Loucy (cell line): ENCODE measurements around the gene ZMIZ2.

Experiments used
- H2AFZ ChIP-seq: fragments of 200-600 bp; sonication (generic); 2 replicates; pipeline ENCODE4 v1.6.0; 2016; ENCODE audit warnings: antibody characterized with exemption, mild to moderate bottlenecking, low read length, moderate library complexity
- H3F3A ChIP-seq: fragments of 200-600 bp; 2 replicates; pipeline ENCODE4 v1.6.0; 2016; ENCODE audit warnings: antibody characterized with exemption, low read depth, mild to moderate bottlenecking
- H3K27me3 ChIP-seq: fragments of 200-600 bp; sonication (generic); 2 replicates; pipeline ENCODE4 v1.6.1; 2014; ENCODE audit warnings: low read length, mild to moderate bottlenecking; ENCODE audit not compliant: insufficient read depth, poor library complexity, severe bottlenecking
- H3K36me3 ChIP-seq: fragments of 200-600 bp; sonication (generic); 2 replicates; pipeline ENCODE4 v1.6.1; 2016; ENCODE audit warnings: low read length; ENCODE audit not compliant: insufficient read depth
- H3K4me1 ChIP-seq: fragments of 200-600 bp; sonication (generic); 2 replicates; pipeline ENCODE4 v1.5.1; 2014; ENCODE audit warnings: low read length, mild to moderate bottlenecking; ENCODE audit not compliant: insufficient read depth, poor library complexity, severe bottlenecking
- H3K4me2 ChIP-seq: fragments of 200-600 bp; sonication (generic); 2 replicates; pipeline ENCODE4 v1.6.0; 2014; ENCODE audit warnings: antibody characterized with exemption, low read length, low read depth, mild to moderate bottlenecking; ENCODE audit not compliant: poor library complexity, severe bottlenecking
- H3K4me3 ChIP-seq: fragments of 200-600 bp; sonication (generic); 2 replicates; pipeline ENCODE4 v1.5.1; 2014; ENCODE audit warnings: low read length, mild to moderate bottlenecking, mixed read lengths; ENCODE audit not compliant: poor library complexity, severe bottlenecking
- H3K79me2 ChIP-seq: fragments of 200-600 bp; sonication (generic); 2 replicates; pipeline ENCODE4 v1.6.1; 2014; ENCODE audit warnings: low read length; ENCODE audit not compliant: insufficient read depth
- H3K9ac ChIP-seq: fragments of 200-600 bp; sonication (generic); 2 replicates; pipeline ENCODE4 v1.6.0; 2014; ENCODE audit warnings: mild to moderate bottlenecking, low read depth, low read length, moderate library complexity; ENCODE audit not compliant: poor library complexity, severe bottlenecking
- H3K9me2 ChIP-seq: fragments of 200-600 bp; sonication (generic); replicated peaks from 2 replicates; pipeline ENCODE4 v1.6.1; 2016; ENCODE audit warnings: low read depth, low read length, mixed read lengths
- H3K9me3 ChIP-seq: fragments of 200-600 bp; sonication (generic); 2 replicates; pipeline ENCODE4 v1.6.1; 2014; ENCODE audit warnings: mild to moderate bottlenecking, antibody characterized with exemption, low read length, low read depth; ENCODE audit not compliant: insufficient read depth
- H4K20me1 ChIP-seq: fragments of 200-600 bp; sonication (generic); 2 replicates; pipeline ENCODE4 v1.6.0; 2014; ENCODE audit warnings: antibody characterized with exemption, low read length, mild to moderate bottlenecking; ENCODE audit not compliant: insufficient read depth, poor library complexity, severe bottlenecking
- CTCF ChIP-seq: fragments of 200-600 bp; sonication (generic); conservative IDR thresholded peaks from 2 replicates; pipeline ENCODE4 v1.5.1; 2014; ENCODE audit warnings: mild to moderate bottlenecking, antibody characterized with exemption, low read length
- EZH2phosphoT487 ChIP-seq: fragments of 200-600 bp; IDR thresholded peaks from 2 replicates; pipeline ENCODE4 v1.6.1; 2018; ENCODE audit warnings: antibody characterized with exemption, mild to moderate bottlenecking, moderate library complexity, borderline replicate concordance

The ZMIZ2 gene

GRCh38 chr7:44735403-44736165 is 13.1 kb upstream of the ZMIZ2 start:
- Histone ChIP-seq H3K4me1 (no peaks in the 10 kb centered on the region), H4K20me1 (no peaks in the 10 kb centered on the region), H3K9ac (no peak overlapping the region), H2AFZ (no peak overlapping the region), H3K9me2 (no peaks in the 10 kb centered on the region), H3K79me2 (no peaks in the 10 kb centered on the region), H3F3A (no peaks in the 10 kb centered on the region), H3K9me3 (no peaks in the 10 kb centered on the region), H3K4me2 (no peak overlapping the region), H3K36me3 (no peaks in the 10 kb centered on the region), H3K4me3 (no peak overlapping the region), H3K27me3 (no peaks in the 10 kb centered on the region)
- TF ChIP-seq CTCF (no peak), EZH2phosphoT487 (no peak)

- Histone ChIP-seq H3K79me2 (no peaks in the 10 kb centered on the region), H4K20me1 (no peaks in the 10 kb centered on the region), H3K4me3 (no peak overlapping the region), H3K9ac (no peak overlapping the region), H3F3A (no peaks in the 10 kb centered on the region), H3K4me2 (no peak overlapping the region), H3K4me1 (no peaks in the 10 kb centered on the region), H2AFZ (no peak overlapping the region), H3K36me3 (no peaks in the 10 kb centered on the region), H3K9me2 (no peaks in the 10 kb centered on the region), H3K9me3 (no peaks in the 10 kb centered on the region), H3K27me3 (no peaks in the 10 kb centered on the region)
- TF ChIP-seq EZH2phosphoT487 (no peak), CTCF (no peak)
Measured at GRCh38 chr7:44736896-44737295, 11.8 kb upstream of the ZMIZ2 start.

- no peaks in the 10 kb centered on the region for H3K36me3 ChIP-seq
- H3K4me3 ChIP-seq = no peak overlapping the region
- H3F3A ChIP-seq = no peaks in the 10 kb centered on the region
- no peaks in the 10 kb centered on the region for H3K27me3 ChIP-seq
- H3K79me2 ChIP-seq = no peaks in the 10 kb centered on the region
- H3K9ac ChIP-seq = no peak overlapping the region
- no peaks in the 10 kb centered on the region for H3K9me3 ChIP-seq
- no peaks in the 10 kb centered on the region for H4K20me1 ChIP-seq
- H2AFZ ChIP-seq = no peak overlapping the region
- TF ChIP-seq EZH2phosphoT487 = no peak
- TF ChIP-seq CTCF = no peak
- no peaks in the 10 kb centered on the region for H3K4me1 ChIP-seq
- no peaks in the 10 kb centered on the region for H3K9me2 ChIP-seq
- no peak overlapping the region for H3K4me2 ChIP-seq
Measured at GRCh38 chr7:44738051-44738723, 10.5 kb upstream of the ZMIZ2 start.
